Aorta (tissue), 5 donors: ENCODE measurements around the gene TERB1. TPM values are rescaled to one million over a fixed set of nuclear protein-coding genes. Genes with fewer than 3 reads are reported as not detected.
A peak's percentile ranks its signal among the peaks of the same experiment; 100 is the strongest.

Source experiments
- ATAC-seq: fragments of 200-7000 bp; cut with Tn5 transposase; one replicate; pipeline ENCODE4 v1.9.1; 2022; ENCODE audit warnings: moderate library complexity; ENCODE audit not compliant: low FRiP score
- DNase-seq, 2 donors: peaks; one replicate each; pipeline ENCODE4 v3.0.0-alpha.2; 2020
- H3K27ac ChIP-seq, 2 donors: one replicate each; pipeline ENCODE4 v1.5.1; 2013; ENCODE audit warnings: low read length in 2 of 2, mild to moderate bottlenecking in 2 of 2, moderate library complexity in 2 of 2, control low read depth in 1 of 2, inconsistent platforms in 1 of 2, low read depth in 1 of 2
- H3K27me3 ChIP-seq, 2 donors: one replicate each; pipeline ENCODE4 v1.6.1; 2013; ENCODE audit warnings: control low read depth in 1 of 2, low read length in 1 of 2, mild to moderate bottlenecking in 1 of 2, moderate library complexity in 1 of 2; ENCODE audit not compliant: insufficient read depth in 2 of 2, control insufficient read depth in 1 of 2
- H3K36me3 ChIP-seq, 2 donors: one replicate each; pipeline ENCODE4 v1.6.1; 2013; ENCODE audit warnings: control low read depth in 1 of 2, low read length in 1 of 2, mild to moderate bottlenecking in 1 of 2; ENCODE audit not compliant: insufficient read depth in 2 of 2, control insufficient read depth in 1 of 2
- H3K4me1 ChIP-seq, 2 donors: one replicate each; pipeline ENCODE4 v1.6.1; 2013; ENCODE audit warnings: low read length in 2 of 2, control low read depth in 1 of 2, mild to moderate bottlenecking in 1 of 2, moderate library complexity in 1 of 2; ENCODE audit not compliant: insufficient read depth in 2 of 2, control insufficient read depth in 1 of 2
- H3K4me3 ChIP-seq, 2 donors: one replicate each; pipeline ENCODE4 v1.5.1; 2013; ENCODE audit warnings: low read length in 2 of 2, control low read depth in 1 of 2, mild to moderate bottlenecking in 1 of 2
- H3K9me3 ChIP-seq: one replicate; pipeline ENCODE4 v1.6.1; 2013; ENCODE audit warnings: mild to moderate bottlenecking, low read length; ENCODE audit not compliant: control insufficient read depth
- WGBS, 2 donors: extraction: QIAGEN DNeasy Blood & Tissue Kit; methylation state at CpG; one replicate each; pipeline ENCODE4 v1.1.7; 2013; 5-methylcytosine and 5-hydroxymethylcytosine counted together
- intact Hi-C, 2 donors: fragments of 100-400 bp; cut with DNase I; formaldehyde crosslinking; loops; one replicate each; pipeline versions ENCODE4 v1.14.2 to v1.15.0; 2022
- polyA plus RNA-seq, 2 donors: library from polyadenylated mRNA; stranded (reverse); fragments of 200-250 nt; gene quantifications; one replicate each; pipeline ENCODE4 v1.2.3, GENCODE V29; 2013
- total RNA-seq, 2 donors: library from RNA; stranded (reverse); fragmentation: NEBNext Ultra II Directional; extraction: Animal tissue kit (Norgen Biotek cat#: 25700); gene quantifications; one replicate each; pipeline ENCODE4 v1.2.1, GENCODE V29; 2021
- donor health status: healthy with polysubstance abuse.
- donor health status: Bipolar disorder and iron deficiency.
- donor health status: DM: no; HTN: no; CAD: no.
- donor health status: DM: no; HTN: no; CAD: no.
- donor health status: DM: yes; HTN: yes; CAD: no.

Gene TERB1
- total and polyA plus RNA-seq, 4 donors = not detected

- no peak overlapping the region for H3K4me3 ChIP-seq
- H3K27me3 ChIP-seq = no peaks in the 10 kb centered on the region
- intact Hi-C loops = no loop called here
- no peak for ATAC-seq
- DNase-seq = no peak
- no peaks in the 10 kb centered on the region for H3K9me3 ChIP-seq
- no peaks in the 10 kb centered on the region for H3K36me3 ChIP-seq
- H3K27ac ChIP-seq = no peak overlapping the region
- H3K4me1 ChIP-seq = no peaks in the 10 kb centered on the region
These were observed 43.3 kb downstream of the TERB1 start for GRCh38 chr16:66758086-66758485.

DNA sequence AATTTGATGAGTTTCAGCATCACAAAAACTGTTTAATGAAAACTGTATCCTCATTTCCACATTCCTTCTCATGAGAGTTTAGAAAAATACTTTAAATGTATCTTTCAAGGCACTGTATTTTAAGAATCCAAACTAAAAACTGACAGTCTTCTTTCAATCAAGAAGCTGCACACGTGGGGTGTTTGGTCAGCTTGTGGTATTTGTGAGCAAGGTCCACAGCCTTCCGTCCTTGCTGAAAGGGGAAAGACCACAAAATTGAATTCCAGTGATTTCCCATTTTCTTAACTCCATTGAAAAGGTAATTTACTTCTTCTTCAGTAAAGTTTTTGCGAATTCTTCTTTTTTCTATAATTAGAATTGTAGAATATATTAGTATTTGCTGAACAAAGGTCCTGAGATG is 46.6 kb downstream of the TERB1 start:
- DNase-seq (no peak), ATAC-seq (no peak)
- H3K36me3 ChIP-seq = no peaks in the 10 kb centered on the region
- no peaks in the 10 kb centered on the region for H3K9me3 ChIP-seq
- intact Hi-C loops = loop anchor here in 1 of 2 donors (5.0 kb wide), 2 partner anchors 93 to 148 kb away; no protein-coding TSS in a partner anchor
- H3K4me1 ChIP-seq = peaks cover 0 to 4% of the 10 kb centered on the region in 2 donors
- no peaks in the 10 kb centered on the region for H3K27me3 ChIP-seq
- no peak overlapping the region for H3K4me3 ChIP-seq
- WGBS, 2 donors = 70 to 77% methylated on average over 3 of the region's 3 CpGs
- H3K27ac ChIP-seq = no peak overlapping the region

DNA sequence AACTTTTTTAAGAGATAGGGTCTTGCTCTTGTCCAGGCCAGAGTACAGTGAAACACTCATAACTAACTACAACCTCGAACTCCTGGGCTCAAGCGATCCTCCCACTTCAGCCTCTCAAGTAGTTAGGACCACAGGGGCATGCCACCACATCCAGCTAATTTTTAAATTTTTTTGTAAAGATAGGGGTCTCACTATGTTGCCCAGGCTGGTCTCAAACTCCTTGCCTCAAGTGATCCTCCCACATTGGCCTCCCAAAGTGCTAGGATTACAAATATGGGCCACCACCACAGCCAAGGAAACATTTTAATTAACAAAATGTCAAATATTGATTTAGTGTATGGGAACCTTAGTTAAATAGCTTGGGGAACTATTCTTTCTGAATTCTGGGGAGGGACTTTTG is 47.2 kb downstream of the TERB1 start:
- intact Hi-C loops = loop anchor here in 1 of 2 donors (5.0 kb wide), 2 partner anchors 92 to 147 kb away; no protein-coding TSS in a partner anchor
- DNase-seq (no peak), ATAC-seq (no peak)
- WGBS, 2 donors = 97% methylated on average over 2 of the region's 2 CpGs
- Histone ChIP-seq H3K4me3 (no peak overlapping the region), H3K9me3 (no peaks in the 10 kb centered on the region), H3K36me3 (no peaks in the 10 kb centered on the region), H3K27me3 (no peaks in the 10 kb centered on the region), H3K4me1 (peaks cover 0 to 4% of the 10 kb centered on the region in 2 donors), H3K27ac (no peak overlapping the region)

GRCh38 chr16:66752958-66753357 is 48.4 kb downstream of the TERB1 start:
- no peaks in the 10 kb centered on the region for H3K9me3 ChIP-seq

DNA sequence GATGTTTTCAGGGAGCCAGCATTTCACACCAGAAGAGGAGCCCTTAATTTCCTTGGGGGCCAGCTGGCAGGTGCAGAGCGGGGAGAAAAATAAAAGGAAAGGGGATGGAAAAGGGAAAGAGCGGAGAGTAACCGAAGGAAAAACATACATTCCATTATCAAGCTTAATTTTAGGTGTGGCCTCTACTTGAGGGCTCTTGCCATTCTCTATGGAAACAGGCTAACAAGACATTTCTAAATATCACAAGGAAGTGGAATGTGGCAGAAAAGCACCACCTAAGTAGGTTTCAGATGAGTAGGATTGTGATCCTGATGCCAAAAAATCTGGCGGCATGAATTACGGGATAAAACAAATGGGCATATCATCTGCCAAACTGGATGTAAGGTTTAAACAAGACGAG is 49.0 kb downstream of the TERB1 start:
- Histone ChIP-seq H3K4me1 (peaks cover 0 to 4% of the 10 kb centered on the region in 2 donors), H3K4me3 (peak overlapping the region in 1 of 2 donors; percentile 32), H3K27me3 (no peaks in the 10 kb centered on the region), H3K9me3 (no peaks in the 10 kb centered on the region), H3K27ac (no peak overlapping the region), H3K36me3 (no peaks in the 10 kb centered on the region)
- 72 to 81% methylated on average over 6 of the region's 6 CpGs for WGBS, 2 donors
- intact Hi-C loops = loop anchor here in 1 of 2 donors (5.0 kb wide), 2 partner anchors 90 to 145 kb away; no protein-coding TSS in a partner anchor
- DNase-seq (no peak), ATAC-seq (no peak)

More at GRCh38 chr16:66752958-66753357, 48.4 kb downstream of the TERB1 start:
- 97 to 98% methylated on average over 2 of the region's 2 CpGs for WGBS, 2 donors
- Histone ChIP-seq H3K36me3 (no peaks in the 10 kb centered on the region), H3K27me3 (no peaks in the 10 kb centered on the region), H3K4me3 (no peak overlapping the region), H3K4me1 (peaks cover 0 to 4% of the 10 kb centered on the region in 2 donors), H3K27ac (no peak overlapping the region)
- DNase-seq (no peak), ATAC-seq (no peak)
- intact Hi-C loops = loop anchor here in 1 of 2 donors (5.0 kb wide), 2 partner anchors 91 to 146 kb away; no protein-coding TSS in a partner anchor

- Histone ChIP-seq H3K9me3 (no peaks in the 10 kb centered on the region), H3K4me1 (peaks cover 0 to 4% of the 10 kb centered on the region in 2 donors), H3K27me3 (no peaks in the 10 kb centered on the region), H3K4me3 (peak overlapping the region in 1 of 2 donors; percentile 32), H3K27ac (no peak overlapping the region), H3K36me3 (no peaks in the 10 kb centered on the region)
- DNase-seq (no peak), ATAC-seq (no peak)
- intact Hi-C loops = loop anchor here in 1 of 2 donors (5.0 kb wide), 2 partner anchors 90 to 145 kb away; no protein-coding TSS in a partner anchor
- 38 to 41% methylated on average over 3 of the region's 3 CpGs for WGBS, 2 donors
These were observed 49.4 kb downstream of the TERB1 start for GRCh38 chr16:66751992-66752322.

DNA sequence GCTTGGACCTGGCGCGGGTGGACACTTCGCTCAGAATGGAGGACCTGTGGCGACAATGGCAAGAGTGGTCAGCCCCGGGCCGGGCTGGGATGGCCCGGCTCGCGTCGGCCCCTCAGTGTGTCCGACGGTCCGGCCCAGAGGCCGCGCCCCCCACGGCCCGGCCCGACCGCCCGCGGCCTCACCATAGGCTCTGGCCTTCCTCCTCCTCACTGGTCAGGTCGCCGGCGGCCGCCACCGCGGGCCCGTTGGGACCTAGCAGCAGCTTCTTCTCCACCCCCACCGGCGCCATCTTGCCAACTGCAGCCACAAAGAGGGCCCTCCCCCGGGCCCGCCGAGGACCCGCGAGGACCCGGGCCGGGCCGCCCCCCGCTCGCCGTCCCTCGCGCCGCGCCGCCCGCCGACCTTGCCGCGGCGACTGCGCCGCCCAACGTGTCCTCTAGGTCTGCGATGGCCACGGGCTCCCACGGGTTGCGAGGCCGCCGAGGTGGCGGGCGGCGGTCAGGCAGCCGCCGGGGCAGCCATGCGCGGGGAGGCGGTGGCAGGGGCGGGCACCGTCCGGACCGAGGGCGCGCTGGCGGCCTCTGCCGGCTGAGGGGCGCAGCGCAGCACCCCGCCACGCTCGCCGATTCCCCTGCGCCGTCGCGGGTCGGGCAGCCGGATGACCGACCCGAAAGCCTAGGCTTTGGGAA is 49.9 kb downstream of the TERB1 start, which contains the start of gene DYNC1LI2:
Gene DYNC1LI2, minus strand, starts transcription at position 307 of the 689 bp plus-strand sequence. Its CDS starts 18 bp downstream, at position 289.
- H3K4me3 ChIP-seq = peak within 1 kb of the TSS; percentile 77 to 92
- H3K4me1 ChIP-seq = peaks cover 0 to 4% of the 10 kb centered on the region in 2 donors
- WGBS, 2 donors = 0% methylated on average over 70 to 90 of the region's 90 CpGs
- H3K27ac ChIP-seq = peak within 1 kb of the TSS in 1 of 2 donors; percentile 90
- H3K27me3 ChIP-seq = no peaks in the 10 kb centered on the region
- H3K36me3 ChIP-seq = no peaks in the 10 kb centered on the region
- no peaks in the 10 kb centered on the region for H3K9me3 ChIP-seq
- intact Hi-C loops = loop anchor here in 1 of 2 donors (5.0 kb wide), 2 partner anchors 89 to 144 kb away; no protein-coding TSS in a partner anchor
- peak; percentile 89 to 94 for DNase-seq
- peak; percentile 95 for ATAC-seq

DNA sequence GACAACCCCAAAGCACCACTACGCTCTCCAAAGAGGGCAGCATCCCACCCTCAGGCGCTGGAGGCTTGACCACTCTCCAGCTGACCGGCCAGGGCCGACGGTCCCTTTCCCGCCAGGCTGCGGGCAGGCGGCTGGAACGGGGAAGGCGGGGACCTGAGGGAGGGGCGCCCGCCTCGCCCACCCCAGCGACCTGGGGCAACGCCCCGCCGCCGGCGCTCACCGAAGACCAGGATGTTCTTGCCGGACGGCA is 50.4 kb downstream of the TERB1 start:
- Histone ChIP-seq H3K4me3 (peak overlapping the region; percentile 77 to 92), H3K4me1 (peaks cover 0 to 4% of the 10 kb centered on the region in 2 donors), H3K27ac (peak overlapping the region in 1 of 2 donors; percentile 16), H3K9me3 (no peaks in the 10 kb centered on the region), H3K27me3 (no peaks in the 10 kb centered on the region), H3K36me3 (peaks cover 0 to 2% of the 10 kb centered on the region in 2 donors)
- ATAC-seq (peak; percentile 53), DNase-seq (peak in 1 of 2 donors; percentile 52)
- WGBS, 2 donors = 0% methylated on average over 22 of the region's 22 CpGs
- intact Hi-C loops = loop anchor here in 1 of 2 donors (5.0 kb wide), 2 partner anchors 89 to 144 kb away; no protein-coding TSS in a partner anchor
